GM04503 (cell line): Measurements from ENCODE around the gene RUBCN.
"Not testable (repeated sequence)": the region's sequence is repeated elsewhere in the genome, so short reads cannot be mapped to it uniquely, and the experiment has no call there.

ENCODE experiments used
- DNase-seq: peaks from one replicate; pipeline ENCODE4 v3.0.0-alpha.2; 2012; ENCODE audit warnings: low read depth

RUBCN gene

DNA sequence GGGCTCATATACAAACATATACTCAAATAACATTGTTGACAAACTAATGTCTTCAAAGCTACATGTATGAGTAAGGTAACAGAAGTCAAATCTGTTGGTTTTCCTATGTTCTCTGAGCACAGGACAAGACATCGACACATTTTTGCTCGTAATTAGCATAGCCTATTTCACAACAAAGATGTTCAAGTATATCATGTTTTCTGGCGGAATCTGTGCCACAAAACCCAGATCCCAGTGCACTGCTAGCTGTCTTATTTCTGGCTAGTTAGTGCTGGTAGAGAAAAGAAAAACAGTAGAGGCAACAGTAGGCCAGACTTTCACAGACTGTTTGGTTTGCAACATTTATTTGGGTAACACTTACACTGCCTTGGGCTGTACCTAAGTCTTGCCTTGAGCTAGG is 51.2 kb downstream of the RUBCN start:
- DNase-seq, result no peak

DNA sequence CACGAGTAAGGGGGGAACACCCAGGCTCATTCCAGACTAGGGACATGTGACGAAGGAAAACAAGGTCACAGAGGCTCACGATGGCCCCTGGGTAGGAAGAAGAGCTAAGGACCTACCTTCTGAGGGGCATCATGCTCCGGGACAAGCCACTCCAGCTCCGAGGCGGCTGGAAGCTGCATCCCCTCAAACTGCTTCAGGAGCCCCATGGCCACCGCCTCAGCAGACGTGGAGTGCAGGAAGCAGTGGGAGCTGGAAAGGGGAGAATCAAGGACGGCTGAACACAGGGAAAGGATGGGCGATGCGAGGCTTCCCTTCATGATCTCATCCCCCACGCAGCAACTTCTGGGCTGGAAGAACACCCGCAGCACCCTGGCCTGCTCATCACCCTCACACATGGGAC is 53.5 kb downstream of the RUBCN start:
- no peak for DNase-seq

DNA sequence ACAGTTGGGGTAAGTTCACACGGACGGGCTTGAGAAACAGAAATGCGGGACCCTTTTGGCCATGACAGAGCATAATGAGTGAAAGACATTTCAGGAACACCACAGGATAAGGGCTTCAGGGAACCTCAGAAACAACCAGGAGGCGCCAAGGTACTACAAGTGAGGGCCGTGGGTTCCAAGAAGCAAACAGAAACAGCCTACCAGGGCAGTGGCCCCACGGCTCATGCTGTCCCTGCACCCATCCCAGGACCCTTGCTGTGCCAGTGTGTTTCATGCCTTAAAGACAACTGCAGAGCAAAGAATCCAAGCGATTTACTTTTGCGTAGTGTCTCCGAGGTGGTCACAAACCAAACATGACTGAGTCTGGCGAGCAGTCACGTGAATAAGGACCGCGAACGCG is 54.0 kb downstream of the RUBCN start:
- no peak for DNase-seq

DNA sequence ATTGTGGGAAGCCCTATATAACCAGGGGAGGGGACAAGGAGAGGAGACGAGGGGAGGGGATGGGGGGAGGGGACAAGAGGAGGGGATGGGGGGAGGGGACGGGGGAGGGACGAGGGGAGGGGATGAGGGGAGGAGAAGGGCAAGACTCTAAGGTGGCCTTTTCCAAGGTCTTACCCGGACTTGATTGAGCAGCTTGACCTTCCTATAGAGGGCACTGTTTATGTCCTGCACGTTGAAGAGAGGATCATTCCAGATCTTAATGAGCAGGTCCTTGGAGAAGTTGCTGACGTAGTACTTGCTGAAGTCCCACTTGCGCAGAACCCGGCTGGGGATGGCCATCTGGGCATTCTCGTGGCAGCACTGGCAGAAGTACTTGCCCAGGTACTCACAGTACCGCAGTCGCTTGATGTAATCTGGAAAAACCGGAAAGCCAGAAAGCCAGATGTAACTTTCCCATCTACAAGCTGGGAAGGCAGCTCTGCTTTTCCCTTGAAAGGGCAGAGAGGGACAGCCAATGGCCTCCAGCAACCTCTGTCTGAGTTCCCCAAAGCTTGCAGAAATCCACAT is 55.7 kb downstream of the RUBCN start:
- no peak for DNase-seq

DNA sequence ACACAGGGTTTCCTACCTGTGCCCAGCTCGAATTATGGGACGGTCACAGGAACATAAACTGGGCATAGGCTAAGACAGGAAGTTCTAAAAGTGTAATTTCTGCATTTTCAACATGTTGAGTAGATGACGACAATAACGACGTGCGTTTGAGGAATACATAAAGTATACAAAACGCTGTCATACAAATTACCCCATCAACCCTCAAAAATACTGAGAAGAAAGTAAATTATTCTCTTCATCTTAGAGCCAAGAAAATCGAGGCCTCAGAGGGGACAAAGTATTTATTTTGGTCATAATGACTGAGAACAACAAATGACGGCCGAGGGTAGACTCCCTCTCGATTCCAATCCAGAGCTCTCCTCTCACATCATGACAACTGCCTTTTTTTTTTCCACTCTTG is 60.8 kb downstream of the RUBCN start:
- DNase-seq, result no peak

DNA sequence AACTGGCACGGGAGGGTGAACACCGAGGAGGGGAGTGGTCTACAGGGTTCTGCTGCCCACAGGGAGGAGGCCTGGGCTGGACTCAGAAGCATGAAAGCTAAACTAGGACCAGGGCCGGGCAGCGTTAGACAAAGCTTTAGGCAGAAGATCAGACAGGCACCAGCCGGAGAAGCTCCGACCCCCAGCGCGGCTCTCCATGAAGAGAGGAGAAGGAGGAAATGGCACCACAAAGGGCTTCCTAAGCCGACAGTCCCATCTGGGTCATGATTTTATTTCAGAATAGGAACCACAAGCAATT is 61.2 kb downstream of the RUBCN start:
- DNase-seq, result no peak

DNA sequence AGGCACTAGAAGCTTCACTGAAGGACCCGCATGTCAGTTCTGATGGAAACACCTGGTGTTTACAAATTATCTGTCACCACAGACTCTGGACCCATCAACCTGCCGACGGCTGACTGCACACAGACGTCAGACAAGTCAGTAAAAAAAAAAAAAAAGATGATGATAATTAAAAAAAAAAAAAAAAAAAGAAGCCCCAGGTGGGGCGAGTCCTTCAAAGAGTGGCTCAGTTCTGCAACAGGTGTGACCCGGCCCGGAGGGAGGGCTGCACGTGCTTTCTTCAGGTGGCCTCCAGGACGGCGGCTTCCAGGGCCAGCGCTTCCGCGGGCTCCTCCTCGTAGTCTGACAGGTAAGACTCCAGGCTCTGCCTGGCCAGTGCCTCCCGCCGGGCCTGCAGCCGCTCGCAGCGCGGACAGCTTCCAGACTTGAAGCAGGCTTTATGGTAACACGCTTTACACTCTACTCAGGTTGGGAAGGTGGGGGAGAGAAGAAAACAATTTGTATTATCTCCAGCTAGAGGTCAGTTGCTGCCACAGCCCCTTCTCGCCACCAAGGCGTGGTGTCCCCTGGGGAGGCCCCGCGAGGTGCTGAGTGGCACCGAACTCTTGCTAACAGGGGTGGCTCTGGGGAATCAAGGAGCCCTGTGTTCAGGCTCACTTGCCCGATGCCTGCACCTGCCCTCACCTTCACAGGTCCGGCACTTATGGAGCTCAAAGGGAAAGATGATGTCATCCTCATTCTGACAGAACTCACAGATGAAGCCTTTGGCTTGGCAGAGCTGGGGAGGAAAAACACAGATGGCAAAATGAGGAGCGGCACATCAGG is 61.8 kb downstream of the RUBCN start:
- no peak for DNase-seq

DNA sequence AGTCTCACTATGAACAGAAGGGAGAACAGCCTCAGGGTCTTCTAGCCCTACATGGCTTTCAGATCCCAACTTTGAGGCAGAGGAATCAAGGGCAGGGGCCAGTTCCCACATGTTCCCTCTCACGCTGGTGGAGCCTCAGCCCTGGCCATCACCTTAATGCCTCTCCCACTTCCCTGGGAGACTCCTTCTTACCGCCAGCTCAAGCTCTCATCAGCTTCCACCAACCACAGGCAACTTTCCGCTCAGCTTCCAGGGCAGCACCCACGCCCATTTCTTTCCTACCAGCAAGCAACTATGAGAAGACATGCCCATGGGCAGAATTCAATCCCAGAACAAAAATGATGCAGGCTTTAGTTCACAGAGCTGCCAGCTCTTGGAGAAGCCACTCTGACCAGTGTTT is 63.5 kb downstream of the RUBCN start:
- no peak for DNase-seq

DNA sequence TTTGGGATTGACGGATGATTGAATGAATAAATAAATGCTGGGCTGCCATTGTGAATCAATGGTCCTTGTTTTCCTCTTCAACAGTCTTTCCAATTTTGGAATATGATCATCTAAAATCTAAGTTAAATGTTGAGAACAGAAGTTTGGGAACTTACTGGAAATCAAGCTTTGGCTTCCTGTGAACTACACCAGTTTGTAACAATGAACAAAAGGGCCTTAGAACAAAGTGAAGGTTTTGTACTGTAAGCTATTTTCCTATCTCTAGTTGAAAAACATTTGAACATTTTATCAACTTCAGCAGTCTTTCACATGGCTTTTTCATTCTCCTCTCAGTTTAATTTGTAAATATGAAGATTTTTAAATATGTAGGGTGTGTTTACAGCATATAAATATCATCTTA is 66.3 kb downstream of the RUBCN start:
- no peak for DNase-seq

DNA sequence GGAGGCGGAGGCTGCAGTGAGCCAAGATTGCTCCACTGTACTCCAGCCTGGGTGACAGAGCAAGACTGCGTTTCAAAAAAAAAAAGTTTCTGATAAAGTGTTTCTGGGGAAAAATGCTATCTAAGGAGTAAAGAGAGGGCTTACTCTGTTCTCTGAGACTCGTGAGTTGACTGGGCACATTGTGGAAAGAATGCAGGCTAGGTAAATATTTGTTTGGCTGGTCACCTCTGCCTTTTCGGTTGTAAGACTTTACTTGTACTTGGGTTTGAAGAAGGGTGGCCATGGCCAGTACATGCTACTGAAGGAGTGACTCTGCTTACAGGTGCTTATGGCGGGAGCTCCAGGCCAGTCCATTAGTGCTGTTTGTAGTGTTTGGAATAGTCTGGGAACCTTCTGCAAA is 68.7 kb downstream of the RUBCN start:
- no peak for DNase-seq

DNA sequence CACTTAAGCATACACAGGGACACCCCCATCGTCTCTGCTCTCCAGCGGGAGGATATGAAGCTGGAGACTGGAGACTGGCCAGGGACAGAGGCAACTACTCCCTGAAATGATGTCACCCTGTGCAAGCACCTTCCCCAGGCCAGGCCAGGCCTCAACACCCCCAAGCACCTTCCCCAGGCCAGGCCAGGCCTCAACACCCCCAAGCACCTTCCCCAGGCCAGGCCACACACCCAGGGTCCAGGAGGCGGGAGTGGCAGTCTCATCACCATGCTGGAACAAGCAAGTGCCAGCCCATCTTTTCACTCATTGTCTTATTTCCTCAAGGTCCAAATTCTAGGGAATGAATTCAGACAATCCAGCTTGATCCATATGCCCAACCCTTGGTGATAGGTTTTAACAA is 69.4 kb downstream of the RUBCN start:
- DNase-seq, result not testable (repeated sequence)

DNA sequence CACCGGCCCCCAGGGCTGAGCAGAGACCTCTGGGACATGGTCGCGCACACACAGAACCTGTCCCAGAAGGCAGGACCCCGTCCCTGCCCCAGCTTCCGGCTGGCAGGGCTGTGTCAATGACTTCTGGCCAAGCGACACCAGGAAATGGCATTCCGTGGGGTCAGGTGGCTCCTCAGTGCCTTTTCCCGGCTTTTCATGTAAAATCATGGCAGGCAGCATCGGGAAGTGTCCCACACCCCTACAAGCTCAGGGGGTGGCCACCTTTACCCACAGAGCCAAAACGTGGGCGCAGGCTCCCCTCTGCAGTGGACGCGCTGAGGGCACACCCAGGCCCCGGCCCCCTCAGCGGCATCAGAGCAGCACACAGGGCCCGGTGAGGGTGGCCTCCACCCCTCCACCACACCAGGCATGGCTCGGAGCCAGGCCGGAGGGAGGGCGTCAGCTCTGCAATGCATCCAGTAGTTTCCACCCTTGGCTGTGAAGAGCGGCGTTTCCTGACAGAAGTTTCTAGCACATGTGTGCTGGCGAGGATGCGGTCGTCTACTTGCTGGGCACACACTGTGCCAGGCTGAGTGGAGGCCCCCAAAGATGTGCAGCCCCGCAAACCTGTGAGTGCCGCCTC is 70.4 kb downstream of the RUBCN start:
- DNase-seq, result not testable (repeated sequence)

DNA sequence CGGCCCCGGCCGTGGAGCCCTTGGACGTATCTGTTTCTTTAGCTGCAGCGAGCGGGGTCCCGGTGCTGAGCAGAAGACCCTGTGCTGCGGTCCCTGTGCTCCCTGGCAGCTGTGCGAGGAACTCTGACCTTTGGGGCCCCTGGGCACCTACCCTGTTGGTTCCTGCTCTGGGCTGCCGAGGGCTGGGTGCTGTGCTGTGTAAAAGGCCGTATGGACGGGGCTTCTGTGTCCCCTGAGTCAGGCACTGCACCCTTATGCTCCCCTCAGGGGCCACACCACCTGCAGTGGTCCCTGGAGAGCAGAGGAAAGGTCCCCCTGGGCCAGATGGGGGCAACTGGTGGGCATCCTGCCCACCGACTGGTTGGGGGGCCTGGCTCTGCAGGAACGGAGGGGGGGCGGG is 71.2 kb downstream of the RUBCN start:
- DNase-seq, result not testable (repeated sequence)

DNA sequence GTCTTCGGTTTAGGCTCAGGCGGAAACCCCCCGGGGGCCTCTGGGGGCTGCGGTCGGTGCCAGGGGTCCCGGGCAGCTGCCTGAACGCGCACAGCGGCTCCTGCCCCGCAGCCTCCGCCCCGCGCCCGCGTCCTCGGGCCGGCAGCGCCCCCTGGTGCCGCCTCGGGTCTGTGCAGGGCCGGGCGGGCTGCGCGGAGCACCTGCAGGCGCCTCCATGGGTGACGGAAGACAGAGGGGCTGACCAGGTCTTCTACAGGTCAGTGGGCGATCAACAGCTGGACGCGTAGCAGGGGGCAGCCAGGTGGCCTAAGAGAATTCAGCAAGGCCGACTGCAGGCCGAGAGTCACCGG is 71.6 kb downstream of the RUBCN start:
- DNase-seq, result not testable (repeated sequence)

DNA sequence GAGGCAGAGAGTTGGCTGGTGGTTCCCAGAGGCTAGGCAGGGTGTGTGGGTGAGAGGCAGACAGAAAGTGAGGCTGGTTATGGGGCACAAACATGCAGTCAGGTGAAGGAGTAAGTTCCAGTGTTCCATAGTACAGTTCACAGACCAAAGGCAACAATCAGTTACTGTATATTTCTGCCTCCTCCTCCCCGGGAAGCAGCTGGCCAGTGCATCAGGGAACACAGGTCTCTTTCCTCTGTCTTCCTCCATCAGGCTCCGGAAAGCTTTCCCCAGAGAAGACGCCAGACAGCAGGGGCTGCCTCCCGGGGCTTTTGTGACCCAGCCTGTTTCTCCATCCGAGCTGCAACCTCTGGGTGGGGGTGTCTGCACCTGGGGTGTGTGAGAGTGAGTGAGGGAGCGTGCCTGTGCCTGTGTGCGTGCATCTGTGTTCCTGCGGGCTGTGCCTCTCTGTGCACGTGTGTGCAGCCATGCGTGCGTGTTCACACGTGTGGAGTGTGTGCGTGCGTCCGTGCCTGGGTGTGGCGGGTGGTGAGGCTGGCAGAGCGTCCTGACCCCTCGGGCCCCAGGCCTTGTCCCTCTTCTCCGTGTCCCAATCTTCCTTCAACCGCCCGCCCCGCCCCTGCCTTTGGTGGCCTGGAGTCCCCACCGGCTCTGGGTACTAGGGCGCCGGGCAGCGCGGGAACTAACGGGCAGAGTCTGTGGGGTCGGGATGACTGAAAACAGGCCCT is 72.1 kb downstream of the RUBCN start:
- not testable (repeated sequence) for DNase-seq

DNA sequence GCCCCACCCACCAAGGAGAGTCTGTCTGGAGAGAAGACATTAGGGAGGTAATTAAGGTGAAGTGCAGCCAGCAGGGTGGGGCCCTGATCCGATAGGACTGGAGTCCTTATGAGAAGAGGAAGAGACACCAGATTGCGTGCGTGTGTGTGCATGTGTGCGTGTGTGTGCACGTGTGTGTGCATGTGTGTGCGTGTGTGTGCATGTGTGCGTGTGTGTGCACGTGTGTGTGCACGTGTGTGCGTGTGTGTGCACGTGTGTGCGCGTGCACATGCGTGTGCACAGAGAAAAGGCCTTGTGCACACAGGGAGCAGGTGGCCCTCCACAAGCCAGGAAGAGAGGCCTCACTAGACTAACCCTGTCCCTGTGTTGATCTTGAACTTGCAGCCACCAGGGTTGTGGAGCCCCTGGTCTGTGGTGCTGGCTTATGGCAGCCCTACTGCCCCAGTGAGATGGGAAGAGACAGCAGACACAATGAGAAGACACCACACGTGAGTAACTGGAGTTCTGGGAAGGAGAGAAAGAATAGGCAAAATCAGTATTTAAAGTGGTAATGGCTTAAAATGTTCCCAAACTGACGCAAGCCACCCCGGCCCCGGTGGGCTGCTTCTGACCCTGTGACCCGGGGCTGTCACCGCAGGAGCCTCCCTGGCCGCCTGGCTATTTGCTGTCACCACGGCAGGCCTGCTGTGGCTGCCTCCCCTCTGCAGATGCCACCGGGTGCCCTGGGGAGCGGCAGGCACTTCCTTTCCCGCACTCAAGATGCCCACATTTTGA is 73.2 kb downstream of the RUBCN start:
- DNase-seq, result not testable (repeated sequence)

DNA sequence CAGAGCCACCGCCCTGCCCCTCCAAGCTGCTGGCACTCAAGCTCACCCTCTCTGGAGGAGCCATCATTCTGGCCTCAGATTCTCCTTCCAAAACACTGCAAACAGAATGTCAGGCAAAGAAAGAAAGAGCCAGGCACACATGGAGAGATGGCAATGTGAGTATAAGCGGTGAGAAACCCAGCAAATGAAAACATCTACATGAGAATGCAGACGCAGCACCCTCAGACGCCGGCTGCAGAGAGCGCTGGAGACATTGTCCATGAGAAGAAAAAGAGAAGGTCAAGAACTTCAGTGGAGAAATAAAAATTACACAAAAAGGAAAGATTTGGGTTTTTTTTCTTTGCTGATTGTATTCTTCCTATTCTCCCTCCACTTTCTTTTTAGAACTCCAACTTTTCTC is 74.4 kb downstream of the RUBCN start:
- not testable (repeated sequence) for DNase-seq

DNA sequence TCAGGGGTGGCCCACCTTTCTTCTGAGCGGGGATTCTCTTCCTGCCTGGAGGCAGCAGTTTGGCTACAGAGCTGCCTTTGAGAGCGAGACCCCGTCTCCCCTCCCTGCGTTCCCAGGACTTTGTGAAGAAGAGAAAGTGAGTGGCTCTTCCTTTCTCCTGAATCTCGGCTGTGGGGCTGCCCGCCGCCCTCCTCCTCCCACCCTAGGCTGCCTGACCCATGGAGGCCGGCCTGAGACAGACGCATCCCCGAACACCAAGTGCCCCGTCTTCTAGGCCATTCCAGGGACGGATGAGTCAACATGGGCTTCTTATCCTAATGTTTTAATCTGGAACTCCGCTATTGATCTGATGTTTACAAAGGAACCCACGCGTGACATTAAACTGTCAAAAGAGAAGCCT is 74.8 kb downstream of the RUBCN start:
- not testable (repeated sequence) for DNase-seq

DNA sequence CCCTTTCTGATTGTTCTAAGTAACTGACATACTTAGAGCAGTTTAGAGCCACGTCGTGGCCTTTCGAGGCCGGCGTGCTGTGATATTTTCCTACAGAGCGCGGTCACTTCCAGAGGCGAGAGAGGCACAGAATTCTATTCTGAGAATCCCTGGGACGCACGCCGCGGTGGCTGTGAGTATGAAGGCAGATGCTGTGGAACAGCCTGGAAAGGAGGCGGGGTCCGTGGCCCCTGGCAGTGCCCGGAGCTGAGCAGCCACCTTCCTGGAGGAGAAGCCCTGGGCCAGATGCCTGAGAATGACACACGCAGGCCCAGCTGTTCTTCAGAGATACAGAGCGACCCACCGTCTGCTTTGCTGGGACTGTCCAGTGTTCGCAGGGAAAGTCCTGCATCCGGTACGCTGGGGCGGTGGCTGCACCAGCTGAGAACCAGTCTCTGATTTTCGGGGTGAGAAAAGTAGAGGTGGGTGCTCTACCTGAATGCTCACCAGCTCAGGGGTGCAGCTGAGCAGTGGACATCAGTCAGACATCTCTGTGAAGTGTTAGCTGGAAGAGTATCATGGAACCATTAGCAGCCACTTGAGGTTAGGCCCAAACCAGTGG is 75.4 kb downstream of the RUBCN start:
- DNase-seq, result not testable (repeated sequence)

DNA sequence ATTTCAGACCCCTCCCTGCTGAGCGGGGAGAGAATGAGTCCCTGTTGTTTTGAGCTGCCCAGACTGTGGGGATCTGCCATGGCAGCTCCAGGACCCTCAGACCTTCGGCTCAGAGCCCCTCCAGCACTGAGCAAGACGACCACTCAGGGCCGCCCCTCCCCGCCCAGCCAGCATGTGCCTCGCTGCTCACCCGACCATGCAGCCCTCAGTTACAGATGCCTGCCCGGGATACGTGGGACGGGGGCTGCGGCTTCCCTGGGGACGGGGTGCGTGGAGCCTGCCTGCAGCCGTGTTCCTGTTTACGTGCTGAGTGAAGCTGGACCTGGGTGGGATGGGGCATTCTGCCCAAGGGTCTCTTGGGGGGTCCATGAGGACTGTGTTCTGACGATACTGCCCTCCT is 77.0 kb downstream of the RUBCN start:
- not testable (repeated sequence) for DNase-seq

DNA sequence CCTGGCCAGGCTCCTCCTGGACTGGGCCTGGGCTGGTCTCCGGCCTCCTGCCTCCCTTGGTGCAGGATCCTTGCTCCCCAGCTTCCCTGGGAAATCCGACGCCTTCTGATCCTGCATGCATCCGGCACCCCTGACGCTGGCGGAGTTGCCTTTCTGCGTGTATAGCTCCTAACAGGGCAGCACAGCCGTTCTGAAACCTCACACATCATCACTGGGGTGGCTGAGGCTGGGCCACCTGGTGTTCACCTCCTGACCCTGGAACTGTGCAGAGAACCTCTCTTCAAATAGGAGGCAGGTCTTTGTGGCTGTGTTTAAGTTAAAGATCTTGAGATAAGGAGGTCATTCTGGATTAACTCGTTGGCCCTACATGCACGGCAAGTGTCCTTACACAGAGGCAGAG is 77.6 kb downstream of the RUBCN start:
- not testable (repeated sequence) for DNase-seq

DNA sequence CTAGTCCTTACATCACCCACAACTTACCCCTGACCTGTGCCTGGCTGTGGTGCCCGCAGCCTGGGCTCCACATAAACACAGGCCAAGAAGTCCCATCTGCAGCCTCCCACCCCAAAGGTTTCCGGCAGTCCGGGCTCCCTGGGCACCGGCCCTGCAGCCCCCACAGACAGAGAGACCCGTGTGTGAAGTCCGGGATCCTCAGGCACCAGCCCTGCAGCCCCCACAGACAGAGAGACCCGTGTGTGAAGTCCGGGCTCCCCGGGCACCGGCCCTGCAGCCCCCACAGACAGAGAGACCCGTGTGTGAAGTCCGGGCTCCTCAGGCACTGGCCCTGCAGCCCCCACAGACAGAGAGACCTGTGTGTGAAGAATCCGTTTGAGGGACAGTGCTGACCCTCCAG is 78.0 kb downstream of the RUBCN start:
- not testable (repeated sequence) for DNase-seq
